HepG2 (cell line): ENCODE measurements around the gene FGFR3. TPM values are rescaled to one million over a fixed set of nuclear protein-coding genes. Genes with fewer than 3 reads are reported as not detected.

Source experiments
- BORCS8-MEF2B ChIP-seq: sonication (generic); formaldehyde crosslinking; IDR thresholded peaks from 2 replicates; pipeline ENCODE4 v1.8.0; 2022; ENCODE audit warnings: mild to moderate bottlenecking, missing genetic modification reagents
- GTF2F1 ChIP-seq: fragments of 150-350 bp; IDR thresholded peaks from 2 replicates; pipeline ENCODE4 v1.6.1; 2014; ENCODE audit warnings: low read length
- MAF1 ChIP-seq: sonication (generic); formaldehyde crosslinking; IDR thresholded peaks from 2 replicates; pipeline ENCODE4 v1.5.0; 2020; ENCODE audit warnings: missing genetic modification reagents, borderline replicate concordance
- MBNL3 ChIP-seq: fragments of 250-450 bp; sonication (Bioruptor Pico); conservative IDR thresholded peaks from 2 replicates; pipeline ENCODE4 v1.8.0; 2022; ENCODE audit warnings: mild to moderate bottlenecking, inconsistent platforms
- NFIB ChIP-seq: sonication (generic); formaldehyde crosslinking; IDR thresholded peaks from 2 replicates; pipeline ENCODE4 v1.9.0; 2021; ENCODE audit warnings: missing genetic modification reagents, mild to moderate bottlenecking, borderline replicate concordance
- NFIC ChIP-seq: IDR thresholded peaks from 2 replicates; pipeline ENCODE4 v1.6.1; 2012; ENCODE audit warnings: mild to moderate bottlenecking, low read length, inconsistent platforms
- RORA ChIP-seq: sonication (generic); formaldehyde crosslinking; IDR thresholded peaks from 2 replicates; pipeline ENCODE4 v1.5.0; 2020; ENCODE audit warnings: mild to moderate bottlenecking, missing genetic modification reagents, moderate library complexity
- TAF15 ChIP-seq: fragments of 200-400 bp; formaldehyde crosslinking; IDR thresholded peaks from one replicate; pipeline ENCODE4 v1.6.1; 2018; ENCODE audit warnings: mild to moderate bottlenecking, low read depth, low read length; ENCODE audit not compliant: poor library complexity, severe bottlenecking
- XRCC5 ChIP-seq: fragments of 200-400 bp; formaldehyde crosslinking; optimal IDR thresholded peaks from 2 replicates; pipeline ENCODE3; 2017; ENCODE audit warnings: mild to moderate bottlenecking, low read length
- ZNF143 ChIP-seq: sonication (generic); formaldehyde crosslinking; IDR thresholded peaks from 2 replicates; pipeline ENCODE4 v1.4.0; 2020; ENCODE audit warnings: missing genetic modification reagents
- ZNF282 ChIP-seq: fragments of 450-650 bp; IDR thresholded peaks from 2 replicates; pipeline ENCODE4 v1.6.1; 2018; ENCODE audit not compliant: partially characterized antibody
- ZNF530 ChIP-seq: sonication (generic); formaldehyde crosslinking; IDR thresholded peaks from 2 replicates; pipeline ENCODE4 v1.5.0; 2020; ENCODE audit warnings: low read depth, mild to moderate bottlenecking, missing genetic modification reagents
- ZNF562 ChIP-seq: sonication (generic); formaldehyde crosslinking; IDR thresholded peaks from 2 replicates; pipeline ENCODE4 v1.8.0; 2022; ENCODE audit warnings: missing genetic modification reagents, borderline replicate concordance
- ZNF652 ChIP-seq: IDR thresholded peaks from 2 replicates; pipeline ENCODE4 v1.6.1; 2016; ENCODE audit warnings: low read depth, borderline replicate concordance
- ZNF709 ChIP-seq: sonication (generic); formaldehyde crosslinking; IDR thresholded peaks from 2 replicates; pipeline ENCODE4 v1.5.0; 2020; ENCODE audit warnings: mild to moderate bottlenecking, missing genetic modification reagents
- ZNF766 ChIP-seq: sonication (generic); formaldehyde crosslinking; IDR thresholded peaks from 2 replicates; pipeline ENCODE4 v1.5.0; 2020; ENCODE audit warnings: missing genetic modification reagents, borderline replicate concordance
- ZNF781 ChIP-seq: sonication (generic); formaldehyde crosslinking; IDR thresholded peaks from 2 replicates; pipeline ENCODE4 v1.5.1; 2020; ENCODE audit warnings: borderline replicate concordance, mild to moderate bottlenecking, missing genetic modification reagents; ENCODE audit errors: not compliant biosample characterization
- polyA plus RNA-seq, 8 experiments: library from polyadenylated mRNA; depleted of rRNA in 3 of 8; stranded (reverse) in 7 of 8; unstranded in 1 of 8; fragments of >200 nt; fragmentation: Illumina TruSeq in 4 of 8; extraction: Trizol in 4 of 8; gene quantifications; 2 replicates each; pipeline versions ENCODE4 v1.2.1 to v1.2.3, GENCODE V29; 2011 to 2016; ENCODE audit warnings: low read depth in 4 of 8, missing spikeins in 1 of 8, mixed read lengths in 1 of 8; ENCODE audit not compliant: insufficient read depth in 1 of 8
- total RNA-seq, 5 experiments: library from RNA; depleted of rRNA; stranded (reverse); fragments of >200 nt; fragmentation: Illumina TruSeq; extraction: Trizol; gene quantifications; 2 replicates each; pipeline ENCODE4 v1.2.3, GENCODE V29; 2016; ENCODE audit warnings: low read depth in 1 of 5
- TF ChIP-seq, protein P1 (sequence below): sonication (generic); formaldehyde crosslinking; IDR thresholded peaks from 2 replicates; pipeline ENCODE4 v1.4.0; 2020; ENCODE audit warnings: missing genetic modification reagents
- TF ChIP-seq, protein P2 (sequence below): sonication (generic); formaldehyde crosslinking; IDR thresholded peaks from 2 replicates; pipeline ENCODE4 v1.9.0; 2021; ENCODE audit warnings: missing genetic modification reagents, mild to moderate bottlenecking, borderline replicate concordance
- TF ChIP-seq, protein P3 (sequence below): sonication (generic); formaldehyde crosslinking; IDR thresholded peaks from 2 replicates; pipeline ENCODE4 v1.5.1; 2020; ENCODE audit warnings: missing genetic modification reagents, mild to moderate bottlenecking, borderline replicate concordance
- TF ChIP-seq, protein P4 (sequence below): sonication (generic); formaldehyde crosslinking; IDR thresholded peaks from 2 replicates; pipeline ENCODE4 v1.4.0; 2020; ENCODE audit warnings: mild to moderate bottlenecking, missing genetic modification reagents

FGFR3 gene
- total and polyA plus RNA-seq, 2 of the 13 experiments (the other 11 are each of a cell fraction or from before 2014, with no cell fraction given) = 103 to 109 TPM

DNA sequence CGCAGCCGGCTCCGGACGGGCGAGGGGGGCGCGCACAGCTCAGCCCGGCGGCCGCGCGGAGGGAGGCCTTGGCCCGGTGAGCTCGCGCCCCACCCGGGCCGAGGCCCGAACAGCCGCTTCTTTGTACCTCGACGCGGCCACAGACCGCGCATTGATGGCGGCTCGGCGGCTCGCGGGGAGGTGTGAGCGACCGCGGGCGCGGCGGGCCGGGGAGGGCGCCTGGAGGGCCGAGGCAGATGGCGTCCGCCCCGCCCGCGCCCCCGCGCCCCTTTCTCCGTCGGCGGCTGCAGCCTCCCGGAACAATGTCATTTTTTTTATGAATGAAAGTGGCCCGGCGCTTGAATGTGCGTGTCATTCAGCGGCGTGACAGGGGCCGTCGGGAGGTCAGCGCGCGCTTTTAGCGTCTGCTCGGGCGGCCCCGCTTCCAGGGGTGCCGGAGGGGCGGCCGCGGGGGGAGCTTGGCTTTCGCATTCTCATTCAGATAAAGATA, 1.8 kb downstream of the FGFR3 start (continued):
- TF ChIP-seq, protein P1, sequence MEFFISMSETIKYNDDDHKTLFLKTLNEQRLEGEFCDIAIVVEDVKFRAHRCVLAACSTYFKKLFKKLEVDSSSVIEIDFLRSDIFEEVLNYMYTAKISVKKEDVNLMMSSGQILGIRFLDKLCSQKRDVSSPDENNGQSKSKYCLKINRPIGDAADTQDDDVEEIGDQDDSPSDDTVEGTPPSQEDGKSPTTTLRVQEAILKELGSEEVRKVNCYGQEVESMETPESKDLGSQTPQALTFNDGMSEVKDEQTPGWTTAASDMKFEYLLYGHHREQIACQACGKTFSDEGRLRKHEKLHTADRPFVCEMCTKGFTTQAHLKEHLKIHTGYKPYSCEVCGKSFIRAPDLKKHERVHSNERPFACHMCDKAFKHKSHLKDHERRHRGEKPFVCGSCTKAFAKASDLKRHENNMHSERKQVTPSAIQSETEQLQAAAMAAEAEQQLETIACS (CRISPR knock-in tag) = peak; percentile 15; the same call in 1 of the 2 replicates
- no peak for TF ChIP-seq GTF2F1
- TF ChIP-seq MAF1 = no peak
- TF ChIP-seq, protein P2, sequence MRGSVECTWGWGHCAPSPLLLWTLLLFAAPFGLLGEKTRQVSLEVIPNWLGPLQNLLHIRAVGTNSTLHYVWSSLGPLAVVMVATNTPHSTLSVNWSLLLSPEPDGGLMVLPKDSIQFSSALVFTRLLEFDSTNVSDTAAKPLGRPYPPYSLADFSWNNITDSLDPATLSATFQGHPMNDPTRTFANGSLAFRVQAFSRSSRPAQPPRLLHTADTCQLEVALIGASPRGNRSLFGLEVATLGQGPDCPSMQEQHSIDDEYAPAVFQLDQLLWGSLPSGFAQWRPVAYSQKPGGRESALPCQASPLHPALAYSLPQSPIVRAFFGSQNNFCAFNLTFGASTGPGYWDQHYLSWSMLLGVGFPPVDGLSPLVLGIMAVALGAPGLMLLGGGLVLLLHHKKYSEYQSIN = no peak
- no peak for TF ChIP-seq ZNF282
- TF ChIP-seq TAF15 = no peak
- no peak for TF ChIP-seq BORCS8-MEF2B
- TF ChIP-seq NFIB (CRISPR knock-in tag) = no peak
- no peak for TF ChIP-seq NFIC
- TF ChIP-seq XRCC5 = no peak
- TF ChIP-seq MBNL3 (CRISPR knock-in tag) = no peak
- TF ChIP-seq, protein P3, sequence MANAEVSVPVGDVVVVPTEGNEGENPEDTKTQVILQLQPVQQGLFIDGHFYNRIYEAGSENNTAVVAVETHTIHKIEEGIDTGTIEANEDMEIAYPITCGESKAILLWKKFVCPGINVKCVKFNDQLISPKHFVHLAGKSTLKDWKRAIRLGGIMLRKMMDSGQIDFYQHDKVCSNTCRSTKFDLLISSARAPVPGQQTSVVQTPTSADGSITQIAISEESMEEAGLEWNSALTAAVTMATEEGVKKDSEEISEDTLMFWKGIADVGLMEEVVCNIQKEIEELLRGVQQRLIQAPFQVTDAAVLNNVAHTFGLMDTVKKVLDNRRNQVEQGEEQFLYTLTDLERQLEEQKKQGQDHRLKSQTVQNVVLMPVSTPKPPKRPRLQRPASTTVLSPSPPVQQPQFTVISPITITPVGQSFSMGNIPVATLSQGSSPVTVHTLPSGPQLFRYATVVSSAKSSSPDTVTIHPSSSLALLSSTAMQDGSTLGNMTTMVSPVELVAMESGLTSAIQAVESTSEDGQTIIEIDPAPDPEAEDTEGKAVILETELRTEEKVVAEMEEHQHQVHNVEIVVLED (CRISPR knock-in tag) = no peak
- no peak for TF ChIP-seq ZNF709 (CRISPR knock-in tag)
- TF ChIP-seq ZNF562 (CRISPR knock-in tag) = no peak
- TF ChIP-seq ZNF652 (CRISPR knock-in tag) = no peak
- peak; percentile 36; the same call in 1 of the 2 replicates for TF ChIP-seq ZNF766 (CRISPR knock-in tag)
- TF ChIP-seq, protein P4, sequence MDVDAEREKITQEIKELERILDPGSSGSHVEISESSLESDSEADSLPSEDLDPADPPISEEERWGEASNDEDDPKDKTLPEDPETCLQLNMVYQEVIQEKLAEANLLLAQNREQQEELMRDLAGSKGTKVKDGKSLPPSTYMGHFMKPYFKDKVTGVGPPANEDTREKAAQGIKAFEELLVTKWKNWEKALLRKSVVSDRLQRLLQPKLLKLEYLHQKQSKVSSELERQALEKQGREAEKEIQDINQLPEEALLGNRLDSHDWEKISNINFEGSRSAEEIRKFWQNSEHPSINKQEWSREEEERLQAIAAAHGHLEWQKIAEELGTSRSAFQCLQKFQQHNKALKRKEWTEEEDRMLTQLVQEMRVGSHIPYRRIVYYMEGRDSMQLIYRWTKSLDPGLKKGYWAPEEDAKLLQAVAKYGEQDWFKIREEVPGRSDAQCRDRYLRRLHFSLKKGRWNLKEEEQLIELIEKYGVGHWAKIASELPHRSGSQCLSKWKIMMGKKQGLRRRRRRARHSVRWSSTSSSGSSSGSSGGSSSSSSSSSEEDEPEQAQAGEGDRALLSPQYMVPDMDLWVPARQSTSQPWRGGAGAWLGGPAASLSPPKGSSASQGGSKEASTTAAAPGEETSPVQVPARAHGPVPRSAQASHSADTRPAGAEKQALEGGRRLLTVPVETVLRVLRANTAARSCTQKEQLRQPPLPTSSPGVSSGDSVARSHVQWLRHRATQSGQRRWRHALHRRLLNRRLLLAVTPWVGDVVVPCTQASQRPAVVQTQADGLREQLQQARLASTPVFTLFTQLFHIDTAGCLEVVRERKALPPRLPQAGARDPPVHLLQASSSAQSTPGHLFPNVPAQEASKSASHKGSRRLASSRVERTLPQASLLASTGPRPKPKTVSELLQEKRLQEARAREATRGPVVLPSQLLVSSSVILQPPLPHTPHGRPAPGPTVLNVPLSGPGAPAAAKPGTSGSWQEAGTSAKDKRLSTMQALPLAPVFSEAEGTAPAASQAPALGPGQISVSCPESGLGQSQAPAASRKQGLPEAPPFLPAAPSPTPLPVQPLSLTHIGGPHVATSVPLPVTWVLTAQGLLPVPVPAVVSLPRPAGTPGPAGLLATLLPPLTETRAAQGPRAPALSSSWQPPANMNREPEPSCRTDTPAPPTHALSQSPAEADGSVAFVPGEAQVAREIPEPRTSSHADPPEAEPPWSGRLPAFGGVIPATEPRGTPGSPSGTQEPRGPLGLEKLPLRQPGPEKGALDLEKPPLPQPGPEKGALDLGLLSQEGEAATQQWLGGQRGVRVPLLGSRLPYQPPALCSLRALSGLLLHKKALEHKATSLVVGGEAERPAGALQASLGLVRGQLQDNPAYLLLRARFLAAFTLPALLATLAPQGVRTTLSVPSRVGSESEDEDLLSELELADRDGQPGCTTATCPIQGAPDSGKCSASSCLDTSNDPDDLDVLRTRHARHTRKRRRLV = no peak
- TF ChIP-seq ZNF781 (CRISPR knock-in tag) = no peak
- no peak for TF ChIP-seq ZNF143 (CRISPR knock-in tag)
- TF ChIP-seq RORA = no peak
- TF ChIP-seq ZNF530 (CRISPR knock-in tag) = no peak
